H9 (cell line): ENCODE measurements around the gene IFT57. TPM values are rescaled to one million over a fixed set of nuclear protein-coding genes. Genes with fewer than 3 reads are reported as not detected.

Source experiments
- DNase-seq: peaks from one replicate; pipeline ENCODE4 v3.0.0-alpha.2; 2017
- H2AFZ ChIP-seq: one replicate; pipeline ENCODE4 v1.6.1; 2013; ENCODE audit warnings: mild to moderate bottlenecking, low read length, control low read depth, moderate library complexity
- H2AK5ac ChIP-seq: 2 replicates; pipeline ENCODE4 v1.6.1; 2013; ENCODE audit warnings: low read length, control low read depth, mixed read lengths; ENCODE audit not compliant: insufficient read length
- H2BK120ac ChIP-seq: one replicate; pipeline ENCODE4 v1.6.1; 2013; ENCODE audit warnings: low read depth, mild to moderate bottlenecking, low read length, control low read depth, inconsistent platforms; ENCODE audit not compliant: poor library complexity, severe bottlenecking
- H2BK12ac ChIP-seq: 2 replicates; pipeline ENCODE4 v1.6.1; 2013; ENCODE audit warnings: low read length, control low read depth, mixed read lengths, low read depth; ENCODE audit not compliant: insufficient read length
- H2BK15ac ChIP-seq: 2 replicates; pipeline ENCODE4 v1.6.1; 2013; ENCODE audit warnings: low read depth, low read length, control low read depth
- H2BK20ac ChIP-seq: one replicate; pipeline ENCODE4 v1.6.1; 2013; ENCODE audit warnings: low read depth, mild to moderate bottlenecking, low read length, control low read depth, inconsistent platforms; ENCODE audit not compliant: poor library complexity, severe bottlenecking
- H2BK5ac ChIP-seq: 2 replicates; pipeline ENCODE4 v1.6.1; 2013; ENCODE audit warnings: low read length, control low read depth, mixed read lengths; ENCODE audit not compliant: insufficient read length
- H3K14ac ChIP-seq: 2 replicates; pipeline ENCODE4 v1.6.1; 2013; ENCODE audit warnings: low read length, control low read depth; ENCODE audit not compliant: insufficient read depth
- H3K18ac ChIP-seq: 2 replicates; pipeline ENCODE4 v1.6.1; 2013; ENCODE audit warnings: low read depth, mild to moderate bottlenecking, mixed read lengths, low read length, control low read depth; ENCODE audit not compliant: insufficient read length
- H3K23ac ChIP-seq: 2 replicates; pipeline ENCODE4 v1.6.1; 2013; ENCODE audit warnings: low read length, control low read depth, mixed read lengths, low read depth; ENCODE audit not compliant: insufficient read length
- H3K23me2 ChIP-seq: 2 replicates; pipeline ENCODE4 v1.6.1; 2013; ENCODE audit warnings: low read depth, mild to moderate bottlenecking, mixed read lengths, low read length, control low read depth; ENCODE audit not compliant: insufficient read length, poor library complexity, severe bottlenecking
- H3K27ac ChIP-seq: 2 replicates; pipeline ENCODE4 v1.5.1; 2013; ENCODE audit warnings: low read length, control low read depth, mixed read lengths, low read depth; ENCODE audit not compliant: insufficient read length
- H3K27me3 ChIP-seq: 2 replicates; pipeline ENCODE4 v1.6.1; 2013; ENCODE audit warnings: low read length, control low read depth, inconsistent platforms; ENCODE audit not compliant: insufficient read depth
- H3K4ac ChIP-seq: 2 replicates; pipeline ENCODE4 v1.6.1; 2013; ENCODE audit warnings: low read depth, mild to moderate bottlenecking, control low read depth, inconsistent platforms, low read length, moderate library complexity
- H3K4me1 ChIP-seq: 2 replicates; pipeline ENCODE4 v1.6.1; 2013; ENCODE audit warnings: low read length, control low read depth, inconsistent platforms; ENCODE audit not compliant: insufficient read depth
- H3K4me2 ChIP-seq: 2 replicates; pipeline ENCODE4 v1.6.1; 2013; ENCODE audit warnings: low read length, control low read depth, mixed read lengths; ENCODE audit not compliant: insufficient read length, insufficient read depth
- H3K56ac ChIP-seq: 2 replicates; pipeline ENCODE4 v1.6.1; 2013; ENCODE audit warnings: low read depth, mild to moderate bottlenecking, mixed read lengths, low read length, control low read depth; ENCODE audit not compliant: insufficient read length
- H3K79me1 ChIP-seq: 2 replicates; pipeline ENCODE4 v1.6.1; 2013; ENCODE audit warnings: low read depth, mild to moderate bottlenecking, moderate library complexity, low read length, control low read depth, inconsistent platforms; ENCODE audit not compliant: insufficient read depth, poor library complexity, severe bottlenecking
- H3K79me2 ChIP-seq: 2 replicates; pipeline ENCODE4 v1.6.1; 2013; ENCODE audit warnings: low read length, control low read depth, inconsistent platforms; ENCODE audit not compliant: insufficient read depth
- H3K9ac ChIP-seq: 2 replicates; pipeline ENCODE4 v1.6.1; 2013; ENCODE audit warnings: low read length, control low read depth, mixed read lengths; ENCODE audit not compliant: insufficient read length; ENCODE audit errors: extremely low read depth
- H3K9me3 ChIP-seq: one replicate; pipeline ENCODE4 v1.6.1; 2013; ENCODE audit warnings: low read depth, low read length, inconsistent platforms; ENCODE audit not compliant: control insufficient read depth
- H3T11ph ChIP-seq: one replicate; pipeline ENCODE4 v1.6.1; 2013; ENCODE audit warnings: mild to moderate bottlenecking, low read length, control low read depth, inconsistent platforms
- H4K20me1 ChIP-seq: one replicate; pipeline ENCODE4 v1.6.1; 2013; ENCODE audit not compliant: control insufficient read depth, insufficient read length, insufficient read depth
- H4K5ac ChIP-seq: 2 replicates; pipeline ENCODE4 v1.6.1; 2013; ENCODE audit warnings: low read depth, mild to moderate bottlenecking, mixed read lengths, low read length, control low read depth; ENCODE audit not compliant: insufficient read length
- H4K8ac ChIP-seq: replicated peaks from 2 replicates; pipeline ENCODE4 v1.6.1; 2013; ENCODE audit warnings: low read length, control low read depth, mixed read lengths, low read depth; ENCODE audit not compliant: insufficient read length
- H4K91ac ChIP-seq: 2 replicates; pipeline ENCODE4 v1.6.1; 2013; ENCODE audit warnings: low read depth, mild to moderate bottlenecking, moderate library complexity, mixed read lengths, low read length, control low read depth; ENCODE audit not compliant: insufficient read length
- H3K27ac Mint-ChIP-seq, 3 experiments: 2 replicates in 2 of 3; 3 replicates in 1 of 3; pipeline ENCODE4 v1.8.0; 2020 to 2021; ENCODE audit warnings: mixed read lengths in 3 of 3, mild to moderate bottlenecking in 1 of 3, moderate library complexity in 1 of 3
- H3K27me3 Mint-ChIP-seq: 2 replicates; pipeline ENCODE4 v1.8.0; 2021; ENCODE audit warnings: low read depth, mild to moderate bottlenecking, moderate library complexity, mixed read lengths
- H3K36me3 Mint-ChIP-seq, 3 experiments: 2 replicates in 2 of 3; 3 replicates in 1 of 3; pipeline ENCODE4 v1.8.0; 2020 to 2021; ENCODE audit warnings: low read depth in 3 of 3, mixed read lengths in 3 of 3; ENCODE audit not compliant: insufficient read depth in 1 of 3
- H3K4me1 Mint-ChIP-seq, 2 experiments: 2 replicates each; pipeline ENCODE4 v1.8.0; 2020; ENCODE audit warnings: mixed read lengths in 2 of 2
- H3K4me3 Mint-ChIP-seq, 2 experiments: 2 replicates in 1 of 2; 3 replicates in 1 of 2; pipeline ENCODE4 v1.8.0; 2020 to 2021; ENCODE audit warnings: mild to moderate bottlenecking in 2 of 2, mixed read lengths in 2 of 2, moderate library complexity in 1 of 2
- H3K9me3 Mint-ChIP-seq, 2 experiments: 2 replicates in 1 of 2; 3 replicates in 1 of 2; pipeline ENCODE4 v1.8.0; 2020; ENCODE audit warnings: mild to moderate bottlenecking in 2 of 2, mixed read lengths in 2 of 2, moderate library complexity in 1 of 2
- CTCF ChIP-seq: fragments of 200-600 bp; sonication (generic); conservative IDR thresholded peaks from 3 replicates; pipeline ENCODE4 v1.8.0; 2021; ENCODE audit warnings: antibody characterized with exemption, mild to moderate bottlenecking
- WGBS: extraction: QIAGEN DNeasy Blood & Tissue Kit; methylation state at CpG from one replicate; pipeline ENCODE4 v1.1.7; 2013; ENCODE audit warnings: missing lambda C conversion rate, low lambda C conversion rate, mixed read lengths; ENCODE audit not compliant: insufficient read length; ENCODE audit errors: extremely low coverage; 5-methylcytosine and 5-hydroxymethylcytosine counted together
- total RNA-seq: library from RNA; stranded (reverse); gene quantifications from 2 replicates; pipeline ENCODE4 v1.2.1, GENCODE V29; 2021

The IFT57 gene
- total RNA-seq, 1 experiment from 2014 or later = 21.4 TPM

GRCh38 chr3:108117241-108117775, 104.9 kb downstream of the IFT57 start:
- H2BK120ac ChIP-seq = no peak overlapping the region
- no peak overlapping the region for H3K14ac ChIP-seq
- no peaks in the 10 kb centered on the region for H4K20me1 ChIP-seq
- no peaks in the 10 kb centered on the region for H3K36me3 Mint-ChIP-seq
- H3K4me2 ChIP-seq = no peak overlapping the region
- H2BK5ac ChIP-seq = no peak overlapping the region
- no peaks in the 10 kb centered on the region for H3K9me3 Mint-ChIP-seq
- no peak overlapping the region for H3K56ac ChIP-seq
- no peak overlapping the region for H4K8ac ChIP-seq
- H3K4ac ChIP-seq = no peak overlapping the region
- H3K23me2 ChIP-seq = no peaks in the 10 kb centered on the region
- WGBS = no CpG with 5 or more reads among the region's 6 CpGs
- no peaks in the 10 kb centered on the region for H3K79me1 ChIP-seq
- no peak overlapping the region for H3T11ph ChIP-seq
- no peak overlapping the region for H3K23ac ChIP-seq
- H2BK20ac ChIP-seq = no peak overlapping the region
- H4K5ac ChIP-seq = no peak overlapping the region
- H3K4me1 Mint-ChIP-seq = no peaks in the 10 kb centered on the region
- H3K18ac ChIP-seq = no peak overlapping the region
- H3K4me3 Mint-ChIP-seq = no peak overlapping the region
- no peaks in the 10 kb centered on the region for H3K27me3 ChIP-seq
- H4K91ac ChIP-seq = no peak overlapping the region
- no peak for TF ChIP-seq CTCF
- no peaks in the 10 kb centered on the region; the same call in 1 of the 2 replicates for H3K27me3 Mint-ChIP-seq
- no peaks in the 10 kb centered on the region for H3K9me3 ChIP-seq
- H2AFZ ChIP-seq = no peak overlapping the region
- no peaks in the 10 kb centered on the region for H3K4me1 ChIP-seq
- no peak overlapping the region for H3K9ac ChIP-seq
- no peak overlapping the region for H3K27ac ChIP-seq
- no peak overlapping the region for H3K27ac Mint-ChIP-seq
- H2AK5ac ChIP-seq = no peak overlapping the region
- H2BK12ac ChIP-seq = no peak overlapping the region
- no peaks in the 10 kb centered on the region for H3K79me2 ChIP-seq
- no peak for DNase-seq
- H2BK15ac ChIP-seq = no peak overlapping the region
